ENCODE measurements around the gene ZAP70.

GRCh38 chr2:97703741-97704140 lies 9.6 kb upstream of the ZAP70 start:
- no peak for TF ChIP-seq CTCF (conservative IDR thresholded peaks at IDR 0.05)
- no peak for TF ChIP-seq EZH2 (IDR thresholded peaks at IDR 0.05; ENCODE audit: low read depth)
